ENCODE results near the gene RBP7.

RBP7 gene

GRCh38 chr1:10031461-10031860, 34.4 kb downstream of the RBP7 start:
- DNase-seq (ENCODE audit: low spot score), result no peak

- peak; percentile 98 for DNase-seq (ENCODE audit: low spot score)
Measured at GRCh38 chr1:10032590-10033358, 35.7 kb downstream of the RBP7 start, which contains the start of gene UBE4B. TSS of gene UBE4B (plus strand) at chr1:10032958. CDS start at chr1:10033671, 713 bp downstream.

- no peak for DNase-seq (ENCODE audit: low spot score)
Measured at GRCh38 chr1:10033359-10033845, 36.4 kb downstream of the RBP7 start.

GRCh38 chr1:10042746-10043145, 45.7 kb downstream of the RBP7 start:
- no peak for DNase-seq (ENCODE audit: low spot score)

- no peak for DNase-seq (ENCODE audit: low spot score)
Measured at GRCh38 chr1:10045480-10046355, 48.7 kb downstream of the RBP7 start.

- DNase-seq (ENCODE audit: low spot score), result no peak
Measured at GRCh38 chr1:10046356-10047085, 49.5 kb downstream of the RBP7 start.

- DNase-seq (ENCODE audit: low spot score), result no peak
Measured at GRCh38 chr1:10048601-10049000, 51.6 kb downstream of the RBP7 start.

GRCh38 chr1:10050611-10051010, 53.6 kb downstream of the RBP7 start:
- DNase-seq (ENCODE audit: low spot score), result no peak

- DNase-seq (ENCODE audit: low spot score), result no peak
Measured at GRCh38 chr1:10051656-10052055, 54.6 kb downstream of the RBP7 start.

GRCh38 chr1:10052347-10052746, 55.3 kb downstream of the RBP7 start:
- DNase-seq (ENCODE audit: low spot score), result no peak

- DNase-seq (ENCODE audit: low spot score), result no peak
Measured at GRCh38 chr1:10054465-10054864, 57.4 kb downstream of the RBP7 start.

GRCh38 chr1:10056599-10056987, 59.6 kb downstream of the RBP7 start:
- no peak for DNase-seq (ENCODE audit: low spot score)

GRCh38 chr1:10057343-10057742, 60.3 kb downstream of the RBP7 start:
- no peak for DNase-seq (ENCODE audit: low spot score)

GRCh38 chr1:10057796-10058195, 60.8 kb downstream of the RBP7 start:
- DNase-seq (ENCODE audit: low spot score), result no peak

- DNase-seq (ENCODE audit: low spot score), result no peak
Measured at GRCh38 chr1:10059342-10059718, 62.3 kb downstream of the RBP7 start.

- DNase-seq (ENCODE audit: low spot score), result no peak
Measured at GRCh38 chr1:10060311-10061100, 63.5 kb downstream of the RBP7 start.

GRCh38 chr1:10061276-10061675, 64.2 kb downstream of the RBP7 start:
- DNase-seq (ENCODE audit: low spot score), result no peak

- DNase-seq (ENCODE audit: low spot score), result no peak
Measured at GRCh38 chr1:10063878-10064277, 66.8 kb downstream of the RBP7 start.

- DNase-seq (ENCODE audit: low spot score), result no peak
Measured at GRCh38 chr1:10064416-10065343, 67.7 kb downstream of the RBP7 start.

- no peak for DNase-seq (ENCODE audit: low spot score)
Measured at GRCh38 chr1:10065344-10065685, 68.3 kb downstream of the RBP7 start.
